ENCODE results near the gene MTARC2.

The MTARC2 gene

DNA sequence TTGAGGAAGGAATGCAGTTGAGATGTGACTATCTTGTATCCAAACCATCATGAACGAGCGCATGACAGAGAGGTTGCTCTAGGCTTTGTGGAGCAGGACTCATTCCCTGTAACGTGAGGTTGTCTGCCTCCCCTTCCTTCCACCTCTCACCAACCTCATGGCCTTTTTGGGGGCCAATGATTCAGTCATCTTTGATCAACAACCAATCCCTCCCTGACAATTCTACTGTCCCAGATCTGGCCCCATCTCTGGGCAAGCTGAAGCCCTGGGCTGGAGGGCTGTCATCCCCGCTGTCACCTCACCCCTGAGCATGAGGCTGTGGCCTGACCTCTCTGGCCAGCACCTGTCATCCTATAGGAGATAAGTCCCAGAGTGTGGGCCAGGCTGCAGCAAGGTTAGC, 58.3 kb downstream of the MTARC2 start:
- H3K27me3 ChIP-seq (ENCODE audit: insufficient read depth, low read depth, severe bottlenecking) = no peaks in the 10 kb centered on the region
- peaks cover 45% of the 10 kb centered on the region for H3K36me3 ChIP-seq
- DNase-seq = peak; percentile 63
- no peaks in the 10 kb centered on the region for H3K9me3 ChIP-seq (ENCODE audit: severe bottlenecking)
- TF ChIP-seq, protein P1, sequence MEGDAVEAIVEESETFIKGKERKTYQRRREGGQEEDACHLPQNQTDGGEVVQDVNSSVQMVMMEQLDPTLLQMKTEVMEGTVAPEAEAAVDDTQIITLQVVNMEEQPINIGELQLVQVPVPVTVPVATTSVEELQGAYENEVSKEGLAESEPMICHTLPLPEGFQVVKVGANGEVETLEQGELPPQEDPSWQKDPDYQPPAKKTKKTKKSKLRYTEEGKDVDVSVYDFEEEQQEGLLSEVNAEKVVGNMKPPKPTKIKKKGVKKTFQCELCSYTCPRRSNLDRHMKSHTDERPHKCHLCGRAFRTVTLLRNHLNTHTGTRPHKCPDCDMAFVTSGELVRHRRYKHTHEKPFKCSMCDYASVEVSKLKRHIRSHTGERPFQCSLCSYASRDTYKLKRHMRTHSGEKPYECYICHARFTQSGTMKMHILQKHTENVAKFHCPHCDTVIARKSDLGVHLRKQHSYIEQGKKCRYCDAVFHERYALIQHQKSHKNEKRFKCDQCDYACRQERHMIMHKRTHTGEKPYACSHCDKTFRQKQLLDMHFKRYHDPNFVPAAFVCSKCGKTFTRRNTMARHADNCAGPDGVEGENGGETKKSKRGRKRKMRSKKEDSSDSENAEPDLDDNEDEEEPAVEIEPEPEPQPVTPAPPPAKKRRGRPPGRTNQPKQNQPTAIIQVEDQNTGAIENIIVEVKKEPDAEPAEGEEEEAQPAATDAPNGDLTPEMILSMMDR (IDR thresholded peaks at IDR 0.05; ENCODE audit: low read depth, low read length) = no peak
- no peak overlapping the region for H3K4me3 ChIP-seq (ENCODE audit: low read depth, low read length)
- H3K27ac ChIP-seq = 0 out of 2 replicates have a peak overlapping the region, but pooled peaks have one; percentile 5

DNA sequence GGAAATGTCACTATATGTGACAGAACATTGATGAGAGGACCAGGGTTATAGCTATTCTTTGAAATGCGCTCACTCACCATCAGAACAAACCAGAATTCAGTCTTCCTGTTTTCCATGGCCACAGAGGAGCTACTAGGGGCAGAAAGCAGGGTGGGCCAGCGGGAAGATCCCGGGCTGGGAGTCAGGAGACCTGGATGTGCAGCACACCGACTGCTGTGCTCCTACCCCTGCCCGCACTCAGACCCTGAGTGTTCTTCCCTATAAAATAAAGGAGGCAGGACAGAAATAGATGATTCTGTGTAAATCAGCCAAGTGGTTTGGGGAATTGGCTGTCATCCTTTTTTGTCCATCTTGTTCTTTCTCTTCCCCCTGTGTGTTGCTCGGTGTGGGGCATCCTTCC, 59.6 kb downstream of the MTARC2 start:
- Histone ChIP-seq H3K27ac (peak overlapping the region; percentile 64), H3K4me3 (ENCODE audit: low read depth, low read length) (no peak overlapping the region), H3K27me3 (ENCODE audit: insufficient read depth, low read depth, severe bottlenecking) (no peaks in the 10 kb centered on the region), H3K36me3 (peaks cover 44% of the 10 kb centered on the region), H3K9me3 (ENCODE audit: severe bottlenecking) (no peaks in the 10 kb centered on the region)
- DNase-seq = no peak
- TF ChIP-seq, protein P1 (IDR thresholded peaks at IDR 0.05; ENCODE audit: low read depth, low read length) = no peak

DNA sequence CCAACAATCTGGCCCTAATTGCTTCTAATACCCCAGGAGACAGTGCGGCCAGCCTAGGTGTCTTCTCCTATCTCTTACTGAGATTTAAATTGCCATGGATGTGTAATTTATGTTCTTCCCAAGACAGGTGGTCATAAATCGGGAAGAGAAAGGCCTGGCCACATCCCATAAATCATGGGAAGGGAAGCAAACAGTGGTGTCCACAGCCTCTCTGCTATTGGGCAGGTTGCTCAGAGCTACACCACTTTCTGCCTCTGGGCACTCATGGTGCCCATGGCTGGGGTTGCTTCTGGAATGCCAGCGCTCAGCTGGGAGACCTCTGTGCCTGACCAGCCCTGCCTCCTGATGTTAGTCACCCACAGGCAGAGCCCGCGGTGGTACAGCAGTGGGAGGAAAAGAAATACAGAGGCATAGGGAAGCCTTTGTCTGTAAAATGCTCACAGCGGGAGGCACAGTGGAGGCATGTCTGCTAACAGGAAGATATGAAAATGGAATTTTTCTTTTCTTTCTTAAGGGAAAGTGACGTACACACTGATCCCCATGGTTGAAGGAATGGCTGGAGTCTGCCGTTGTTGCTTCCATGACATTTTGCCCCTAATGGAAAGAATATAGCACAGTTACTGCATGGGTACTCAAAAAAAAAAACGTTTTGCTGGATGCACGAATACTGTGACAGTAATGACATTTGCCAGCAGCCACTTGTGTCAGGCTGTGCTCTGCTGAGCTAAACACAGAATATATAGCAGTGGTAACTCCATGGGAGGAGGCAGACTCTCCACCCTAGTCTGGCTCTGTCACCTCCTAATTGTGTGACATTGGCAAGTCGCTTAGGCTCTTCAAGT, 60.4 kb downstream of the MTARC2 start:
- TF ChIP-seq, protein P1 (IDR thresholded peaks at IDR 0.05; ENCODE audit: low read depth, low read length) = no peak
- H3K27me3 ChIP-seq (ENCODE audit: insufficient read depth, low read depth, severe bottlenecking) = no peaks in the 10 kb centered on the region
- peaks cover 48% of the 10 kb centered on the region for H3K36me3 ChIP-seq
- no peak overlapping the region for H3K4me3 ChIP-seq (ENCODE audit: low read depth, low read length)
- no peak for DNase-seq
- H3K27ac ChIP-seq = peak overlapping the region; percentile 64
- H3K9me3 ChIP-seq (ENCODE audit: severe bottlenecking) = no peaks in the 10 kb centered on the region

DNA sequence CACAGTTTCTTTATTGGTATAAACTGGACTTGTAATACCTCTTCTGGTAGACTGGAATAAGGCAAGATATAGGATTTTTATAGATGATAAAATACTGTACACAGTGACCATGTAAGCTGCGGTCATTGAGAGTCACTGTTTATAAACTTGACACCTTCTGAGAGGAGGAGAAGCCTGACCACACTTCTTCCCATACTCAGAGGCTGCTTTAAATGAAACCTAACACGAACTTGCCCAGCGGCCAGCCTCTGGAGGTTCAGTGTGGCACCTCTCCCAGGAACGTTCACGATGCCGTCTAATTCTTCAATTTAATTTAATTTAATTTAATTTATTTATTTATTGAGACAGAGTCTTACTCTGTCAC, 61.0 kb downstream of the MTARC2 start:
- H3K36me3 ChIP-seq = peaks cover 54% of the 10 kb centered on the region
- TF ChIP-seq, protein P1 (IDR thresholded peaks at IDR 0.05; ENCODE audit: low read depth, low read length) = no peak
- H3K27me3 ChIP-seq (ENCODE audit: insufficient read depth, low read depth, severe bottlenecking) = no peaks in the 10 kb centered on the region
- DNase-seq = no peak
- peak overlapping the region; percentile 64; the same call in 1 of the 2 replicates for H3K27ac ChIP-seq
- H3K4me3 ChIP-seq (ENCODE audit: low read depth, low read length) = no peak overlapping the region
- no peaks in the 10 kb centered on the region for H3K9me3 ChIP-seq (ENCODE audit: severe bottlenecking)

DNA sequence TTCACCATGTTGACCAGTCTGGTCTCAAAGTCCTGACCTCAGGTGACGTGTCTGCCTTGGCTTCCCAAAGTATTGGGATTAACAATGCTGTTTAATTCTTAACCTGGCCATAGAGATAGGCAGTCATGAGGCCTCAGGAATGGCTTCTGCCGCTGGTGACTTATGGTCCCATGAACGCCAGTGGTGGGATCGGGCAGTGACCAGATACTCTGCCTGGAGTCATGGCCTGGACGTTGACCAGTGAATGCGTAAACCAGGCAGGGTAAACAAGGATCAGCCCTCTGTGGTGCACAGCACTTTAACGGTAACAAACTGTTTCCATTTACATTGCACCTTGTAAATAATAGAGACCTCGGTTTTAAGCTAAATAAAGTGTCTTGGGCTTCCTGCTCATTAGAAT, 61.6 kb downstream of the MTARC2 start:
- Histone ChIP-seq H3K27ac (no peak overlapping the region), H3K27me3 (ENCODE audit: insufficient read depth, low read depth, severe bottlenecking) (no peaks in the 10 kb centered on the region), H3K9me3 (ENCODE audit: severe bottlenecking) (no peaks in the 10 kb centered on the region), H3K36me3 (peaks cover 57% of the 10 kb centered on the region), H3K4me3 (ENCODE audit: low read depth, low read length) (no peak overlapping the region)
- TF ChIP-seq, protein P1 (IDR thresholded peaks at IDR 0.05; ENCODE audit: low read depth, low read length) = no peak
- no peak for DNase-seq

All from WERI-Rb-1 (cell line).